Posterior vena cava (tissue), 2 donors: ENCODE data around the gene NFRKB. TPM values are rescaled to one million over a fixed set of nuclear protein-coding genes. Genes with fewer than 3 reads are reported as not detected.
"Not testable (repeated sequence)": the region's sequence is repeated elsewhere in the genome, so short reads cannot be mapped to it uniquely, and the experiment has no call there.

Experiments
- DNase-seq: peaks from one replicate; pipeline ENCODE4 v3.0.0-alpha.2; 2020; ENCODE audit warnings: low spot score
- intact Hi-C, 2 donors: fragments of 100-400 bp; cut with DNase I; formaldehyde crosslinking; loops; one replicate each; pipeline versions ENCODE4 v1.14.1 to v1.14.2; 2022 to 2023
- total RNA-seq, 2 donors: library from RNA; stranded (reverse); fragmentation: NEBNext Ultra II Directional; extraction: Animal tissue kit (Norgen Biotek cat#: 25700); gene quantifications; one replicate each; pipeline ENCODE4 v1.2.1, GENCODE V29; 2021
- donor health status: DM: yes; HTN: yes; CAD: no.
- donor health status: DM: yes; HTN: yes; CAD: no.

Gene NFRKB
- total RNA-seq, 2 donors from 2014 or later: 14.3 to 15.9 TPM

DNA sequence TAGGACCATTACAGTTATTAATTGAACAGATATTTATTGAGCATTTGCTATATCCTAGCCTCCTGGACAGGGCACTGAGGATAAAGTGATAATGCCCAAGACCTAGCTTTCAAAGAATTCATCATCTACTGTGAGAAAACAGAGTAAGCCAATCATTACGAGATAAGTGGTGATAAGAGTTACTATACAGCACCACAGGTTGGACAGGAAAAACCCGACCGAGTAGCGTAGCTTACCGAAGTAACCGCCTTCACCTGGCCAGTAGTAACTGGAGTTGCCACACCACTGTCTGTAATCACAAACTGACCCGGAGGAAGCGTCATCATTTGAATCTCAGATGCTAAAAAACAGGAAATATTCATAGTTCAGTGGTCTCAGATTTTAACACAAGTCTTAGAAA lies 10.0 kb upstream of the NFRKB start:
- DNase-seq: no peak
- intact Hi-C loops: no loop called here

DNA sequence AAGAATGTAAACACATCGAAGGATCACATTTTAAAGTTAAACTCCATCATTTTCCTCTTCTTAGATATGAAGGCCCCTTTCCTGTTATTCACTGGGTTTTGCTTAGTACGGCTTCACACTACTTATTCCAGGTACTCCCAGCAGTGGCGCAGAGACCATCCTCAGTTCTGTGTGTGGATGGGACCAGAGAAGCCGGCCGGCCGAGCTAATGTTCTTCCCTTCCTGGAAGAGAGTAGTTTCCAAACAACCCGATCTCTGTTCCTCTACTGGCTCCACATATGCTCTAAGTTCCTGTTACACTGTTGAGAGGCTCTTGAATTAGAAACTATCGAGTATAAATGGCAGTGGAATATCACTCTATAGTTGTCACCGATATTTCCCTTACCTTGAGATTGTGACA lies 684 bp upstream of the NFRKB start:
- intact Hi-C loops: no loop called here
- no peak for DNase-seq

- DNase-seq: no peak
- intact Hi-C loops: no loop called here
Measured at GRCh38 chr11:129894278-129895125, 876 bp downstream of the NFRKB start.

GRCh38 chr11:129888451-129888850 lies 6.9 kb downstream of the NFRKB start:
- DNase-seq: no peak

GRCh38 chr11:129885381-129885780 lies 10.0 kb downstream of the NFRKB start:
- intact Hi-C loops: no loop called here
- no peak for DNase-seq

More at GRCh38 chr11:129888451-129888850, 6.9 kb downstream of the NFRKB start:
- intact Hi-C loops: no loop called here

GRCh38 chr11:129884581-129884980 lies 10.8 kb downstream of the NFRKB start:
- intact Hi-C loops: no loop called here
- DNase-seq: no peak

DNA sequence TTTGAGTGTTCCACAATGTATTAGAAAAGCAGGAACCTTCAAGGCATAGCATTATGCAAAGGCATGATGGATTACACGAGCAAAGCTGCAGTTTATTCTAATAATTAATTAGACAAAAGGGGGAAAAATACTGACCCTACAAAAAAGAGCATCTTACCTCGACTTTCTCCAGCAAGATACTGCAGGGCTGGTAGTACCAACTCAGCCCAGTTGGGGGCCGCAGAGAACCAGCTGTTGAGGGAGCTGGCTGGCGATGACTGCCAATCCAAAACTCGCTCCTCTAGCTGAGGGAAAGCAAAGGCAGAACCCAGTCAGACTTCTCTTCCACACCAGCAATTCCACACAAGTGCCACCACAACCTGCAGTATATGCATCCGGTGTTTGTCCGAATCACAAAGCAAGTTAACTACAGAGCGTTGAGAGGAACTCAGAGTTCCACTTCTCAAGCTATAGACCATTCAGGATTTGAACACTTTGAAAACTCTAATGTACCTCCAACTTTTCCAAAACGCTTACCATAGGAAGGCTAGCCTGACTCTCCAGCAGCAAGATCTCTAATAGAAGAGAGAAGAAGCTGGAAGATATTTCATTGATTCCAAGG lies 13.7 kb downstream of the NFRKB start:
- DNase-seq: no peak
- intact Hi-C loops: no loop called here

- no peak for DNase-seq
- intact Hi-C loops: no loop called here
Measured at GRCh38 chr11:129880311-129880710, 15.1 kb downstream of the NFRKB start.

DNA sequence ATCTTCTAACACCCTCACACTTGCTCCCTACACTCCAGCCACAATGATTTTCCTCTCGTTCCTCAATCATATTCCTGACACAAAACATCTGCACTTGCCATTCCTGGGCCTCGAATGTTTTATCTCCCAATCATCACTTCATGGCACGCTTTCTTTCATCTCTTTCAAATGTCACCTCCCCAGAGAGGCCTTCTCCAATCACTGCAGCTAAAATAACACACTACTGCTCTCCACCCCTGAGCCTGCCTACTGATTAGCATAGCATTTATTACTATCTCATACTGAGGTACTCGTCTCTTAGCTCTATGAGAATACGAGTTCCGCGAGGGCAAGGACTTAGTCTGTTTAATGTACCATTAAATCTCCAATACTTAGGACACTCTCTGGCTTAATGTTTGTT lies 23.5 kb downstream of the NFRKB start:
- DNase-seq: no peak
- intact Hi-C loops: no loop called here

GRCh38 chr11:129868626-129869025 lies 26.8 kb downstream of the NFRKB start:
- DNase-seq, intact Hi-C loops: not testable (repeated sequence)

GRCh38 chr11:129866311-129866710 lies 29.1 kb downstream of the NFRKB start:
- no peak for DNase-seq
- intact Hi-C loops: no loop called here

DNA sequence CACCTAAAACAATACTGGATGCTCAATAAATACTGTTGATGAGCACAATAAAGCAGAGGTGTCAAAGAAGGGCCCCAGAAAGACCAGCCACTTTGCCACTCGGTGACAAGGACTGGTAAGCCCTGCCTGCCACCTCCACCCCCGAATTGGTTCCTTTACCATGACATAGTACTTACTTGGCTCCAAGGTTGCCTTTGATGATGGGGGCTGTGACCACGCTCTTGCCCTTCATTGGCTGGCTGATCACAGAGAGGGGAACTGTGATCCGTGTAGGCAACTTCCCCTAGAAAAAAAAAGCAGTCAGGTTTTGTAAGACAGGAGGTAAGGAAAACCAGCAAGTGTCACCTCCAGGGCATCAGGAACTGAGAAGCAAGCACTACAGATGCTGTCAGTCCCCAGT lies 29.7 kb downstream of the NFRKB start:
- intact Hi-C loops: no loop called here

DNA sequence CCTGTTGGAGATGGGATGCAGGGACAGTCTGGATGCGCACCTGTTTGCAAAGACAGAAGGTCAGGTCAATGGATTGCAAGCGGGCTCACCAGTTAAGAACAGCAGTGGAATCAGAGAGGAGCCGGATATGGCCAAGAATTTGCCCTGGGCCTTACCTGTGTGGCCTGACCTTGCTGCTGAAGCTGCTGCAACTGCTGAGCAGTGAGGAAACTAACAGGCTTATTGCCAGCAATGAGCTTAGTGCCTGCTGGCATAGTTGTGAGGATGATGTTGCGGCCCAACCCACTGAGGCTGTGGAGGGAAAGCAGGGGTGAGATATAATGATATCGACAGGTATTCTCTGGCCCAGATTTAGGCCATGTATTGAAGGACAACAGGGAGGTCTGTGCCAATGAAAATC lies 30.6 kb downstream of the NFRKB start:
- intact Hi-C loops: loop anchor here in 1 of 2 donors (5.0 kb wide), 1 partner anchor 1518 kb away; no protein-coding TSS in a partner anchor
- no peak for DNase-seq

More for the DNA sequence above, 29.7 kb downstream of the NFRKB start:
- no peak for DNase-seq

DNA sequence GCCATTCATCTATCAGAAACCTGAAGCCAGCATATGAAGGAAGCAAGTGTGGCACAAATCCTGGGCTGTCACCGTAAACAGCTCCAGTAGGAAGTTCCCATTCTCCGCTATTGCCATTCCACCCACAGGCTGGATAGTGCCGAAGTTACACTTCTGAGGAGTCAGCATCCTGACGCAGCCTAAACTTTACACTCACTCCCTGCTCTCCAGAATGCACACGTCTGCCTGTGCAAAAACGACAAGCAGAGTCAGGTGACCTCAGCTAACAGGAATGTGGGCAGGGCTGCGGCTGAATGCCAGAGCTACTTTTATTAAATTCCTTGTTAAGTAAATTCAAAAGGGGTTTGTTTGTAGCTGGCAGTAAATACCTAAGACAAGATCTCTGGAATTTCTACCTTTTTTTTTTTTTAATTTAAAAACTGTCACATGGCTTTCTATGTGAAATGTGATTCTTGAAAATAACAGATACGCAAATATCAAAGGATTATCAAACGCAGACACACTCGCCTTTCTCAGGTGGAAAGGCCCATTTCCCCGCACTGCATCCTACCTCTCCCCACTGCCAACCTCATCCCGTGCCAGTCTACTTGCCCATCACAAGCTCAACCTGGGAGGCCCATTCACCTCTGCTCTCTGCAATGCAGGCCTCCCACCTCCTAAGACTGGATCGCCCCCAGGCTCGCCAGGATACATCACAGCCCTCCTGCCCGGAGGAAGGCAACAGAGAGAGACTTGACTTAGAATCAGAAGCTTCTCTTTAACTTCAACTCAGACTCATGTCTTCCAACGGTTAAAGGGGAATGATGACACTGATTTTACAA lies 33.5 kb downstream of the NFRKB start:
- intact Hi-C loops: loop anchor here in 1 of 2 donors (5.0 kb wide), 1 partner anchor 1515 kb away; no protein-coding TSS in a partner anchor
- no peak for DNase-seq

DNA sequence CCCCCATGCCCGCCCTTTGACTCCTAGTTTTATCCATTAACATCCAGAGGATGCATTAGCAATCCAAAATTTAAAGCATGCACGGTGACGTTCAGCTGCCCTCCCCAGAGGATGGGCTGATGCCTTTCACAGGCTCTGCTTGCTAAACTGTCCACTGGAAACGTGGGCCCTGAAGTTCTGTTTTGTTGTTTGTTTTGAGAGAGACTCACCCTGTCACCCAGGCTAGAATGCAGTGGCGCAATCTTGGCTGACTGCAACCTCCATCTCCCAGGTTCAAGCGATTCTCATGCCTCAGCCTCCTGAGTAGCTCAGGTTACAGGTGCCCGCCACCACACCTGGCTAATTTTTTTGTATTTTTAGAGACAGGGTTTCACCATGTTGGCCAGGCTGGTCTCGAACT lies 39.3 kb downstream of the NFRKB start:
- no peak for DNase-seq
- intact Hi-C loops: no loop called here

- intact Hi-C loops: no loop called here
- no peak for DNase-seq
Measured at GRCh38 chr11:129855086-129855485, 40.3 kb downstream of the NFRKB start.

GRCh38 chr11:129854232-129854805 lies 41.1 kb downstream of the NFRKB start:
- intact Hi-C loops: no loop called here
- DNase-seq: no peak

DNA sequence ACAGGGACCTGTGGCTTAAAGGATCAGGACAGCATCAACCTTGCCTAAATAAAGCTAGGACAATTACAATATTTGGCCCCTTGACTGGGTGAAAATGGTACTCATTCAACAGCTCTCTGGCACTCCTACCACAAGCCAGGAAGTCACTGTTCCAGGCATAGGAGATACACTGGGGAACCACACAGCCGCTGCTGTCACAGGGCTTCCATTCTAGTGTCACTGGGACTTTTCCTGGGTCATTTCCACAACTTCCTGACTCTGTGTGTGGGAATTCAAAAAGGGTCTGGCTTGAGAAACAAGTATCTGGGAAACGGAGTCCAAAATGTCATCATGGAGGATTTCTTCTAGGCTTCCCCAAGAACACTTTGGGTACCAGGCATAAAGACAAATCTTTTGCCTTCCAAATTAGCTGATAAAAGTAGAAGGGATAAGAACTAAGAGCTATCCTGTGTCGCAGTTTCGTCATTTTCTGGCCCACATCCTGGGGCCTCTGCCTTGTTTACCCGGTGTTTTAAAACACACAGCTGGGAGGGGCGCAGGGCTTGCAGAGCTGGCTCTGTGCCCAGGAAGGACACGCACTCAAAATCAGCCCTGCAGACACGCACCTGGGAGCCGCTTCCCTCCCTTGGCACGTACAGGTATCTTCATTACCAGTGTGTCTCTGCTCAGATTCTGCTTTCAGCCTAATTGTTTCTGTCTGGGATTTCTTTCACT lies 41.7 kb downstream of the NFRKB start:
- DNase-seq: no peak
- intact Hi-C loops: no loop called here

DNA sequence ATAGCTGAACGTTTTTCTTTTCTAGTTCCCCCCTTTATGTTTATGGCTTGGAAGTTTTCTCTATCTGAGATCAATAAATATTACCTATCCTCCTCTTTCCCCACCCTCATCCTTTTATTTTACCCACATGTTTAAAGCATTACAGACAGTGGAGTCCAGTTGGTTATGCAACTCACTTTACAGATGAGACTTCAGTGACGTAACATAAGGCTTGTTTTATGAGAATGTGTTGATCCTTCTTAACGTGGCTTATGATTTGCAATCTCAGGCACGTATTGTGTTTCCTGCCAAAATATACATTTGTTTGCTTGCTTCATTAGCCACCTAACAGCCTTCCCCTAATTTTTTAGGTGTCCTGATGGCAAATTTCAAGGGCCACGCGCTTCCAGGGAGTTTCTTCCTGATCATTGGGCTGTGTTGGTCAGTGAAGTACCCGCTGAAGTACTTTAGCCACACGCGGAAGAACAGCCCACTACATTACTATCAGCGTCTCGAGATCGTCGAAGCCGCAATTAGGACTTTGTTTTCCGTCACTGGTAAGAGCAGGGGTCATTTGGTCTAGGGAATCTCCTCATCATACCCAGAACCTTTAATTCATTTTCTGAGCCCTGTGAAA lies 43.1 kb downstream of the NFRKB start:
- DNase-seq: no peak
- intact Hi-C loops: no loop called here
